Transverse colon (tissue), 4 donors: ENCODE measurements around the gene MYRIP. TPM values are rescaled to one million over a fixed set of nuclear protein-coding genes. Genes with fewer than 3 reads are reported as not detected.

Experiments
- DNase-seq: peaks from one replicate; pipeline ENCODE4 v3.0.0-alpha.2; 2019
- H3K27ac ChIP-seq, 4 donors: fragments of 200-600 bp; sonication (generic); 2 replicates each; pipeline ENCODE4 v1.5.1; 2016 to 2018; ENCODE audit warnings: inconsistent platforms in 4 of 4
- H3K27me3 ChIP-seq: fragments of 200-600 bp; sonication (generic); 2 replicates; pipeline ENCODE4 v1.5.1; 2017; ENCODE audit warnings: inconsistent platforms
- H3K36me3 ChIP-seq, 4 donors: fragments of 200-600 bp; sonication (generic); 2 replicates each; pipeline ENCODE4 v1.5.1; 2017 to 2019; ENCODE audit warnings: inconsistent platforms in 4 of 4
- H3K4me1 ChIP-seq, 4 donors: fragments of 200-600 bp; sonication (generic); 2 replicates each; pipeline ENCODE4 v1.5.1; 2017 to 2020; ENCODE audit warnings: inconsistent platforms in 4 of 4
- H3K4me3 ChIP-seq, 4 donors: fragments of 200-600 bp; sonication (generic); 1 replicate in 1 of 4; 2 replicates in 3 of 4; pipeline versions ENCODE4 v1.5.1 to v1.6.1; 2017 to 2019; ENCODE audit warnings: inconsistent platforms in 4 of 4
- H3K9me3 ChIP-seq, 2 donors: fragments of 200-600 bp; sonication (generic); 2 replicates each; pipeline ENCODE4 v1.5.1; 2017 to 2019; ENCODE audit warnings: inconsistent platforms in 2 of 2
- CTCF ChIP-seq, 5 experiments: fragments of 200-600 bp in 3 of 5; fragments of 450-650 bp in 2 of 5; sonication (generic) in 3 of 5; IDR thresholded peaks; 1 replicate in 2 of 5; 2 replicates in 3 of 5; pipeline ENCODE4 v1.5.1; 2016 to 2017; ENCODE audit warnings: antibody characterized with exemption in 5 of 5, inconsistent platforms in 3 of 5, mild to moderate bottlenecking in 2 of 5, moderate library complexity in 1 of 5
- EP300 ChIP-seq: sonication (generic); formaldehyde crosslinking; IDR thresholded peaks from one replicate; pipeline ENCODE4 v1.6.1; 2017; ENCODE audit warnings: antibody characterized with exemption, low read depth
- POLR2A ChIP-seq: fragments of 450-650 bp; IDR thresholded peaks from one replicate; pipeline ENCODE4 v1.6.1; 2016; ENCODE audit warnings: antibody characterized with exemption, mild to moderate bottlenecking, moderate library complexity
- POLR2AphosphoS5 ChIP-seq, 3 donors: sonication (generic); formaldehyde crosslinking; IDR thresholded peaks; one replicate each; pipeline ENCODE4 v1.6.1; 2016; ENCODE audit warnings: antibody characterized with exemption in 3 of 3
- WGBS, 2 donors: methylation state at CpG; one replicate each; pipeline ENCODE4 v1.1.5; 2018; ENCODE audit warnings: low coverage in 1 of 2; 5-methylcytosine and 5-hydroxymethylcytosine counted together
- in situ Hi-C, 4 donors: fragments of 200-750 bp; cut with MboI; loops; one replicate each; pipeline versions ENCODE4 v1.15.0 to v1.15.1; 2017; ENCODE audit warnings: low sequenced_read_pairs in 3 of 4, low pct_ligation_motif_present in 1 of 4, low pct_unique_long_range_greater_than_20kb in 1 of 4
- intact Hi-C: fragments of 100-400 bp; cut with DNase I; formaldehyde crosslinking; loops from one replicate; pipeline ENCODE4 v1.15.1; 2023; ENCODE audit warnings: low total_unique reads
- total RNA-seq, 4 donors: library from RNA; depleted of rRNA; stranded (reverse); fragments of >200 nt; gene quantifications; one replicate each; pipeline ENCODE4 v1.1.0, GENCODE V29; 2016

MYRIP gene
- total RNA-seq, 4 donors from 2014 or later: 2.6 to 19.7 (median 5.4) TPM

DNA sequence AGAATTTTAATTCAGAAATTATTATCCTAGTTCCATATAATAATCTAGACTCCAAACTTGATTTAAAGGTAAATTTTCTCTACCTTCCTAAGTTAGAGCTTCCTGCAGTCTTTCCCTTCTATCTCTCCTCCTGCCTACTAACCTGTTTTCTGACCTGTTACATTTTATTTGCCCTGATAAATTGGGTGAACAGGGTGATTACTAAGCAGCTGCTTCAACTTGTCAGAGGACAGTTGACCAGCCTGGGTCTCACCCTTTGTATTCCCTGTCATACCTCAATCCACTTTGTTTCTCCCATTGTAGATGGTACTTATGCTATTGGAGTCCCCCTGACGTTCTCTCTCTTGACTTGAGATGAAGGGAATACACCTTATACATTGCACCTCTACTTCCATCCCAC is 28.4 kb upstream of the MYRIP start:
- Histone ChIP-seq H3K27ac (no peak overlapping the region), H3K4me3 (no peak overlapping the region), H3K36me3 (no peaks in the 10 kb centered on the region), H3K9me3 (no peaks in the 10 kb centered on the region), H3K4me1 (peaks cover 0 to 6% (median 2%) of the 10 kb centered on the region in 4 donors), H3K27me3 (no peaks in the 10 kb centered on the region)
- DNase-seq: no peak
- in situ Hi-C loops: no loop called here
- 81 to 83% methylated on average over 1 of the region's 1 CpG for WGBS, 2 donors
- intact Hi-C loops: no loop called here
- TF ChIP-seq CTCF (IDR thresholded peaks at IDR 0.05) (no peak), EP300 (no peak), POLR2A (no peak), POLR2AphosphoS5 (IDR thresholded peaks at IDR 0.05) (no peak)

GRCh38 chr3:39781632-39782031 is 27.8 kb upstream of the MYRIP start:
- 54 to 89% methylated on average over 3 of the region's 3 CpGs for WGBS, 2 donors
- Histone ChIP-seq H3K27me3 (no peaks in the 10 kb centered on the region), H3K27ac (no peak overlapping the region), H3K4me3 (no peak overlapping the region), H3K4me1 (peaks cover 0 to 6% (median 2%) of the 10 kb centered on the region in 4 donors), H3K36me3 (no peaks in the 10 kb centered on the region), H3K9me3 (no peaks in the 10 kb centered on the region)
- no peak for DNase-seq
- no peak for TF ChIP-seq POLR2AphosphoS5 (IDR thresholded peaks at IDR 0.05)
- TF ChIP-seq POLR2A: no peak
- TF ChIP-seq CTCF (IDR thresholded peaks at IDR 0.05): no peak
- TF ChIP-seq EP300: no peak
- intact Hi-C loops (no loop called here), in situ Hi-C loops (no loop called here)

DNA sequence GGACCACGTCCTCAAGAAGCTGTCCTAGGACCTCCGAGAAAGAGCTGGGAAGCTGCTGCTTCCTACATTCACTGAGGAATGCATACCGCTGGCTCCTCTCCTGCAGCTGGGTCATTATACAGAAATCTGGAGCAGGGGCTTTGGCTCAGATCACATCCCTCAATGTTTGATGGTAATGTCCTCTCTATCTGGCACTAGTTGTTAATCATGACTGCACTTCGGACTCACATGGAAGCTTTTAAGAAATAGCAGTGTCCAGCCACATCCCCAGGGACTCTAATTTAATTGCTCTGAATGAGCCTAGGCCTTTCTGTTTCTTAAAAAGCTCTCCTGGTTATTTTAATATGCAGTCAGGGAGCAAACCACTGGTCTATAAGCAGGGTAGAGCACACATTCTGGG is 25.7 kb upstream of the MYRIP start:
- Histone ChIP-seq H3K27me3 (no peaks in the 10 kb centered on the region), H3K4me1 (peaks cover 0 to 6% (median 2%) of the 10 kb centered on the region in 4 donors), H3K4me3 (no peak overlapping the region), H3K36me3 (no peaks in the 10 kb centered on the region), H3K27ac (no peak overlapping the region), H3K9me3 (no peaks in the 10 kb centered on the region)
- no peak for DNase-seq
- intact Hi-C loops: no loop called here
- TF ChIP-seq POLR2A (no peak), CTCF (IDR thresholded peaks at IDR 0.05) (no peak)
- in situ Hi-C loops: no loop called here
- 58% methylated on average over 4 of the region's 4 CpGs; no CpG with 5 or more reads in 1 of the 2 donors for WGBS, 2 donors

DNA sequence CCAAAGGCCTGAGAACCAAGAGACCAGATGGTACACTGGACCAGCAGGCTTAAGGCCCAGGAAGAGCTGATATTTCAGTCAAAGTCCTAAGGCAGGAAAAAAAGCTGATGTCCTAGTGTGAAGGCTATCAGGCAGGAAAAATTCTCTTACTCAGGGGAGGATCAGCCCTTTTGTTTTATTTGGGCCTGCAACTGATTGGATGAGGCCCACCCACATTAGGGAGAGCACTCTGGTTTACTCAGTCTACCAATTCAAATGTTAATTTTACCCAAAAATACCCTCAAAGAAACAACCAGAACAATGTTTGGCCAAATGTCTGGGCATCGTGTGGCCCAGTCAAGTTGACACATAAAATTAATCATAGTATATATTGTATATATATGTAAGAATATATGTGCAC is 24.5 kb upstream of the MYRIP start:
- Histone ChIP-seq H3K4me1 (peaks cover 0 to 6% (median 2%) of the 10 kb centered on the region in 4 donors), H3K27ac (no peak overlapping the region), H3K36me3 (no peaks in the 10 kb centered on the region), H3K9me3 (no peaks in the 10 kb centered on the region), H3K27me3 (no peaks in the 10 kb centered on the region), H3K4me3 (no peak overlapping the region)
- in situ Hi-C loops: no loop called here
- no peak for TF ChIP-seq POLR2A
- no peak for TF ChIP-seq CTCF (IDR thresholded peaks at IDR 0.05)
- TF ChIP-seq EP300: no peak
- no peak for TF ChIP-seq POLR2AphosphoS5 (IDR thresholded peaks at IDR 0.05)
- intact Hi-C loops: no loop called here
- no peak for DNase-seq
- WGBS, 2 donors: 85 to 100% methylated on average over 1 of the region's 1 CpG
